Gastroesophageal sphincter (tissue), 4 donors: ENCODE measurements around the gene GLCCI1. TPM values are rescaled to one million over a fixed set of nuclear protein-coding genes. Genes with fewer than 3 reads are reported as not detected.

Experiments used
- ATAC-seq: fragments of 150-250 bp; one replicate; pipeline ENCODE4 v1.9.1; 2016; ENCODE audit warnings: mild to moderate bottlenecking, moderate library complexity
- H3K27ac ChIP-seq, 4 donors: fragments of 200-600 bp; sonication (generic) in 3 of 4; 1 replicate in 3 of 4; 2 replicates in 1 of 4; pipeline ENCODE4 v1.5.1; 2016 to 2019
- H3K27me3 ChIP-seq: fragments of 200-600 bp; sonication (generic); one replicate; pipeline ENCODE4 v1.5.1; 2019
- H3K36me3 ChIP-seq, 2 donors: fragments of 200-600 bp; sonication (generic); one replicate each; pipeline ENCODE4 v1.5.1; 2019; ENCODE audit warnings: control low read depth in 1 of 2
- H3K4me1 ChIP-seq, 3 donors: fragments of 200-600 bp; sonication (generic); 1 replicate in 2 of 3; 2 replicates in 1 of 3; pipeline ENCODE4 v1.5.1; 2016 to 2019; ENCODE audit warnings: control low read depth in 2 of 3
- H3K4me3 ChIP-seq, 2 donors: fragments of 200-600 bp; sonication (generic); one replicate each; pipeline ENCODE4 v1.5.1; 2019; ENCODE audit warnings: mild to moderate bottlenecking in 1 of 2, moderate library complexity in 1 of 2
- H3K9me3 ChIP-seq, 3 donors: fragments of 200-600 bp; sonication (generic); one replicate each; pipeline ENCODE4 v1.5.1; 2017 to 2019; ENCODE audit warnings: control low read depth in 2 of 3
- EP300 ChIP-seq: sonication (generic); formaldehyde crosslinking; IDR thresholded peaks from one replicate; pipeline ENCODE4 v1.6.1; 2017; ENCODE audit warnings: antibody characterized with exemption, mild to moderate bottlenecking
- POLR2A ChIP-seq, 2 donors: fragments of 450-650 bp; IDR thresholded peaks; one replicate each; pipeline ENCODE4 v1.6.1; 2017; ENCODE audit warnings: antibody characterized with exemption in 2 of 2, mild to moderate bottlenecking in 2 of 2, moderate library complexity in 1 of 2
- POLR2AphosphoS5 ChIP-seq: sonication (generic); formaldehyde crosslinking; IDR thresholded peaks from one replicate; pipeline ENCODE4 v1.6.1; 2017; ENCODE audit warnings: antibody characterized with exemption
- WGBS, 2 donors: methylation state at CpG; one replicate each; pipeline ENCODE4 v1.1.5; 2018; ENCODE audit warnings: low coverage in 1 of 2; 5-methylcytosine and 5-hydroxymethylcytosine counted together
- total RNA-seq, 4 donors: library from RNA; depleted of rRNA; stranded (reverse); fragments of >200 nt; gene quantifications; one replicate each; pipeline ENCODE4 v1.1.0, GENCODE V29; 2016
- TF ChIP-seq, protein P1 (sequence below), 4 experiments: fragments of 200-600 bp in 2 of 4; fragments of 450-650 bp in 2 of 4; sonication (generic) in 1 of 4; IDR thresholded peaks; one replicate each; pipeline ENCODE4 v1.5.1; 2017 to 2019; ENCODE audit warnings: antibody characterized with exemption in 4 of 4, mild to moderate bottlenecking in 2 of 4, moderate library complexity in 2 of 4

Gene GLCCI1
- total RNA-seq, 4 donors from 2014 or later = 2.8 to 16.7 (median 5.2) TPM

- no peak for ATAC-seq
- H3K27ac ChIP-seq = no peak overlapping the region
- TF ChIP-seq POLR2AphosphoS5 (no peak), EP300 (no peak), POLR2A (IDR thresholded peaks at IDR 0.05) (no peak)
- TF ChIP-seq, protein P1, sequence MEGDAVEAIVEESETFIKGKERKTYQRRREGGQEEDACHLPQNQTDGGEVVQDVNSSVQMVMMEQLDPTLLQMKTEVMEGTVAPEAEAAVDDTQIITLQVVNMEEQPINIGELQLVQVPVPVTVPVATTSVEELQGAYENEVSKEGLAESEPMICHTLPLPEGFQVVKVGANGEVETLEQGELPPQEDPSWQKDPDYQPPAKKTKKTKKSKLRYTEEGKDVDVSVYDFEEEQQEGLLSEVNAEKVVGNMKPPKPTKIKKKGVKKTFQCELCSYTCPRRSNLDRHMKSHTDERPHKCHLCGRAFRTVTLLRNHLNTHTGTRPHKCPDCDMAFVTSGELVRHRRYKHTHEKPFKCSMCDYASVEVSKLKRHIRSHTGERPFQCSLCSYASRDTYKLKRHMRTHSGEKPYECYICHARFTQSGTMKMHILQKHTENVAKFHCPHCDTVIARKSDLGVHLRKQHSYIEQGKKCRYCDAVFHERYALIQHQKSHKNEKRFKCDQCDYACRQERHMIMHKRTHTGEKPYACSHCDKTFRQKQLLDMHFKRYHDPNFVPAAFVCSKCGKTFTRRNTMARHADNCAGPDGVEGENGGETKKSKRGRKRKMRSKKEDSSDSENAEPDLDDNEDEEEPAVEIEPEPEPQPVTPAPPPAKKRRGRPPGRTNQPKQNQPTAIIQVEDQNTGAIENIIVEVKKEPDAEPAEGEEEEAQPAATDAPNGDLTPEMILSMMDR (IDR thresholded peaks at IDR 0.05) = no peak
- no peak overlapping the region for H3K4me3 ChIP-seq
- no peaks in the 10 kb centered on the region for H3K27me3 ChIP-seq
- peaks cover 0 to 1% (median 0%) of the 10 kb centered on the region in 3 donors for H3K9me3 ChIP-seq
- no peaks in the 10 kb centered on the region for H3K4me1 ChIP-seq
- peaks cover 0 to 29% of the 10 kb centered on the region in 2 donors for H3K36me3 ChIP-seq
Observed at GRCh38 chr7:8052824-8053223, 84.2 kb downstream of the GLCCI1 start.

- H3K4me3 ChIP-seq = no peak overlapping the region
- TF ChIP-seq, protein P1 (IDR thresholded peaks at IDR 0.05) = no peak
- TF ChIP-seq POLR2AphosphoS5 (no peak), POLR2A (IDR thresholded peaks at IDR 0.05) (no peak), EP300 (no peak)
- no peak overlapping the region for H3K27ac ChIP-seq
- H3K4me1 ChIP-seq = no peaks in the 10 kb centered on the region
- no peaks in the 10 kb centered on the region for H3K9me3 ChIP-seq
- ATAC-seq = no peak
- no peaks in the 10 kb centered on the region for H3K27me3 ChIP-seq
- H3K36me3 ChIP-seq = peaks cover 0 to 40% of the 10 kb centered on the region in 2 donors
Observed at GRCh38 chr7:8056439-8056838, 87.8 kb downstream of the GLCCI1 start.

DNA sequence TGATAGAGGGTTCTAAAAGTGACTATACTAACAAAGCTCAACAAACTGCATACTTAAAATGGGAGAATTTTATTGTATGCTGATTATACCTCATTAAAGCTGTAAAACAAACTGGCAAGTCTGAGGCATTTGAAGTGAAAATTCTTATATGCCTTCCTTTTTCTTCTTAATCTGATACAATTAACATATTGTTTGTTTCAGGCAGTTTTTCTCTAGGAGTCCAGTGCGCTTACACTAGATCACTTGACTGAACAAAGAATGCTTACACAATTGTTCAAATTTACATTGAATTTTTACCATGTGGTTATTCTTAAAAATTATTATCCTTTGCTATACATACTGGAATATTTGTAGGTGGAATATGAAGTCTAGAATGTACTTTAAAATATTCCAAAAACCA lies 89.0 kb downstream of the GLCCI1 start:
- H3K36me3 ChIP-seq = peaks cover 0 to 47% of the 10 kb centered on the region in 2 donors
- no peaks in the 10 kb centered on the region for H3K9me3 ChIP-seq
- no peaks in the 10 kb centered on the region for H3K4me1 ChIP-seq
- no peak overlapping the region for H3K27ac ChIP-seq
- no peak overlapping the region for H3K4me3 ChIP-seq
- TF ChIP-seq POLR2AphosphoS5 (no peak), EP300 (no peak), POLR2A (IDR thresholded peaks at IDR 0.05) (no peak)
- TF ChIP-seq, protein P1 (IDR thresholded peaks at IDR 0.05) = no peak
- 100% methylated on average over 1 of the region's 1 CpG for WGBS, 2 donors
- no peaks in the 10 kb centered on the region for H3K27me3 ChIP-seq
- ATAC-seq = no peak

DNA sequence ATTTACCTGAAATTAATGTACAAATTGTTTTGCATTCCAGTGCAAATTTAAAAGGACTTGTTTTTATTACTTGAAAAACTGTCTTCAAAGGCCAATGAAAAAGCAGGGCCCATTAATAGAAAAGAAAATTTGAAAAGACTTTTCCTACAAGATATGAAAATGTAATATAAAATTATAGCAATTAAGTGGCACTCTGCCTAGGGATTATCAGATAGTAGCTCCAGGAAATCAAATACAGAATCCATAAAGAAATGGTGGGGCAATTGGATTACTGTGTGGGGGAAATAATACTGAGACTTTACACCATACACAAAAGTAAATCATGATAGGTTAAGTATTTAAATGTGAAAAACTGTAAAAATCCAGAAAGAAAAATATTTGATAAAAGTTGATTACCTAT lies 89.7 kb downstream of the GLCCI1 start:
- ATAC-seq = no peak
- H3K9me3 ChIP-seq = no peaks in the 10 kb centered on the region

DNA sequence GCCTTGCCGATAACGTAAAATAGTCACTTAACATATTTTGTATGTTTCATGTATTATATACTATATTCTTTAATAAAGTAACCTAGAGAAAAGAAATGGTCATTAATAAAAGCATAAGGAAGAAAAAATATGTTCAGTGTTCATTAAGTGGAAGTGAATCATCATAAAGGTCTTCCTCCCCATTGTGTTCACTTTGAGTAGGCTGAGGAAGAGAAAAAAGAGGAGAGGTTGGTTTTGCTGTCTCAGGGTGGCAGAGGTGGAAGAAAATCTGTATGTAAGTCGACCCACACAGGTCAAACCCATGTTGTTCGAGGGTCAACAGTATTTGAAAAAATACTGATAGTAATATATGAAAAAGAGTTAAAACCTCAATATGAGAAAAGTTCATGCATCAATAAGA lies 90.3 kb downstream of the GLCCI1 start:
- Histone ChIP-seq H3K36me3 (peaks cover 0 to 53% of the 10 kb centered on the region in 2 donors), H3K27ac (no peak overlapping the region), H3K9me3 (no peaks in the 10 kb centered on the region), H3K4me3 (no peak overlapping the region), H3K27me3 (no peaks in the 10 kb centered on the region), H3K4me1 (no peaks in the 10 kb centered on the region)
- ATAC-seq = no peak
- TF ChIP-seq, protein P1 (IDR thresholded peaks at IDR 0.05) = no peak
- no peak for TF ChIP-seq POLR2A (IDR thresholded peaks at IDR 0.05)
- no peak for TF ChIP-seq POLR2AphosphoS5
- no peak for TF ChIP-seq EP300
- 85 to 93% methylated on average over 4 of the region's 4 CpGs for WGBS, 2 donors

More for the DNA sequence above, 89.7 kb downstream of the GLCCI1 start:
- no peaks in the 10 kb centered on the region for H3K4me1 ChIP-seq
- H3K27ac ChIP-seq = no peak overlapping the region
- peaks cover 0 to 53% of the 10 kb centered on the region in 2 donors for H3K36me3 ChIP-seq
- no peaks in the 10 kb centered on the region for H3K27me3 ChIP-seq
- no peak for TF ChIP-seq EP300
- no peak for TF ChIP-seq POLR2AphosphoS5
- TF ChIP-seq, protein P1 (IDR thresholded peaks at IDR 0.05) = no peak
- TF ChIP-seq POLR2A (IDR thresholded peaks at IDR 0.05) = no peak
- H3K4me3 ChIP-seq = no peak overlapping the region
